AG08395 (cell line): Measurements from ENCODE around the gene PRSS23.
"Not testable (repeated sequence)": the region's sequence is repeated elsewhere in the genome, so short reads cannot be mapped to it uniquely, and the experiment has no call there.

Experiments used
- DNase-seq: peaks from one replicate; pipeline ENCODE4 v3.0.0; 2012; ENCODE audit warnings: mixed read lengths, low spot score

Gene PRSS23

DNA sequence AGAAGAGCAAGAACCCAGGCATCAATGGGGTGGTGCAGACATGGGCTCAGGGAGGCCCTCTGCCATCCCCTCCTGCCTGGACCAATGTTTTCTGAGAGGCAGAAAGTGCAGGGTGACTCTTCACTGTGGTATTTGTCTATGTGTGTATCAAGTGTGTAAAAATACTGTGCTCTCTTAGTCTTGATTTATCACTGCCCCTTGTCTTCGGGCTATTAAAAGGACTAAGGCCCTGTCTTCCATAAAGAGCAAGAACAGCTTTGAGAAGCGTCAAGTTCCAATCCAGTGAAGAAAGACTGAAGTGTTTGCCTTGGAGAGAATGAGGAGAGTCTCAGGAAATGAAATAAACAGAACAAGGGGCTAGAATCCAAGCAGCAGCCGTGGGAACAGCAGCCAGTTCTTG lies 14.4 kb downstream of the PRSS23 start:
- peak; percentile 22 for DNase-seq

DNA sequence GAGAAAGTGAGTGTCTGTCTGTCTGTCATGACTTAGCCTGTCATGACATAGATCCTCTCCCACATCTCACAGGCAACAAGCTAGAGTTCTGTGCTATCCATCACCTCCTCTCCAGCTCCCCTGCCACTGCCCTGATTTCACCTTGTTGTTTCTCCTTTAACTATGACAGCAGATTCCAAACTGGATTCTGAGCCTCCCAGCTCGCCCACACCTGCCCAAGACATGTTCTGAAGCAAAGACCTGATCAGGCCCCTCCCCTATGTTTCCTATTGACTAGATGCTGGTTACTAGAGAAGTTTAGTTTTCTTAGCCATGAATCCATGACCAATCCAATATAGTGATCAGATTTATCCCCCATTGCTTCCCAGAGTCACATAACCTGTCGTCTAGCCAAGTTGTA lies 15.4 kb downstream of the PRSS23 start:
- DNase-seq: no peak

- DNase-seq: peak; percentile 33
Observed at GRCh38 chr11:86816251-86816726, 15.9 kb downstream of the PRSS23 start.

DNA sequence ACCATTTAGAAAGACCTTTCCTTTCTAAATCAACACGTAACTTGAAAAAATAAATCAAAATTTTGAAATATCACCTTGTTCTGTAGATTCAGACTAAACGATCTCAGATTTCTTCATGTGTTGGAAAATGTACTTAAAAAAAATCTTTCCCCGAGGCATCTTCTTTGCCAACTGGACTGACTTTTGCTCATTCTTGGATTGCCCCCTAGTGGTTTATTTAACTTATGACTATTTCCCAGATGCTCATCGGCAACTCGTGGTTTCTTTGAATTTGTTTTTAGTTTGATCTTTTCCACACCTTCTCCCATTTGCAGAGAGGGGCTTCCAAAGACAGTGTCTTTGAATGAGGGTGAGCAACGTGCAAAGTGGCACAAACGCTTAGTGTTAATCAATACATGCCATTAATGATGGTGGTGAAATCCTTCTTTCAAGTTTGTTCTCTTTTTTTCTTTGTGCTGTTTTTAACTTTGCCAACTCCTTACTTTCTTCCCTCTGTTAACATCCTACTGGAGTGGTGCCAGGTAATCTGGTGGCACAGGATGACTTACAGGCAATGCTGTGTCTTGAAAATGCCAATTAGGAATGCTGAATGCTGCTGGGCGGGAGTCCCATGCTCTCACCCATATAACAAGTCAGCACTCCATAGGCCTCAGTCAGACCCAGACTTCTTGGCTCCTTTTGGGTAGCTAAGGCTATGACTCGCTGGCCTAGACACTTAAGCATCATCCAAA lies 18.3 kb downstream of the PRSS23 start:
- DNase-seq: peak; percentile 70

GRCh38 chr11:86824139-86824538 lies 23.8 kb downstream of the PRSS23 start:
- not testable (repeated sequence) for DNase-seq

DNA sequence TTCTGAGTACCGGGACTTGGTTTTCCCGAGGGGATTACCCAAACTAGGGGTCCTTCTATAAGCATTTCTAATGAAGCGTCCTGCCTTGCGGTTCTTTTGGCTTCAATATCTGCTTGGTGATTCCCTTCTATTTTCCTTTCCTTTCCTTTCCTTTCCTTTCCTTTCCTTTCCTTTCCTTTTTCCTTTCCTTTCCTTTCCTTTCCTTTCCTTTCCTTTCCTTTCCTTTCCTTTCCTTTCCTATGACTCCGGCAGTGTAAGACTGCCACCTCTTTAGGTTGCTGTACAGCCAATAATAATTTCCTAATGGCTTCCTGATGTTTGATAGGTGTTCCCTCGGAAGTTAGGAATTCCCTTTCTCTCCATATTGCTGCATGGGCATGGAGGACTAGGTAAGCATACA lies 34.0 kb downstream of the PRSS23 start:
- not testable (repeated sequence) for DNase-seq

DNA sequence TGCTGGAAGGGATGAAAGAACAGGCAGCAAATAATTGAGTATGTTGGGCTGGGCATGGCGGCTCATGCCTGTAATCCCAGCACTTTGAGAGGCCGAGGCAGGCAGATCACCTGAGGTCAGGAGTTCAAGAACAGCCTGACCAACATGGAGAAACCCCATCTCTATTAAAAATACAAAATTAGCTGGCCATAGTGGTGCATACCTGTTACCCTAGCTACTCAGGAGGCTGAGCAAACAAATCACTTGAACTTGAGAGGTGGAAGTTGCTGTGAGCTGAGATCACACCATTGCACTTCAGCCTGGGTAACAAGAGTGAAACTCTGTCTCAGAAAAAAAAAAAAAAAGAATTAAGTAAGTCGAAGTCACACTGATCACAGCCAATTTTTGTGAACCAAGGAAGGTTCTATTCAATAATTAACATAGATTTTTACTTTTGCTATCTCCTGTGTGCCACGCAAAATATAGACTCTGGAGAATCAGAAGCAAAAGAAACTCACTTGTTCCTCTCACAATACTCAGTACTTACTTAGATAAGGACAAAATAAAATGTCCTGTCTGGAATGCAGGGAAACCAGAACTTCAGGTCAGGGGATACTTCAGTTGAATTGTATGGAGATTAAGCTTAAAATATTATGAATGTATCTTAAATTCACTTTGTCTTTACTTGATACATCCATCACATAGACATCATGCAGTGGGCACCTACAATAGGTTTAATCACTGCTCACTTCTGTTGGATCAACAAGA lies 44.6 kb downstream of the PRSS23 start:
- DNase-seq: not testable (repeated sequence)

DNA sequence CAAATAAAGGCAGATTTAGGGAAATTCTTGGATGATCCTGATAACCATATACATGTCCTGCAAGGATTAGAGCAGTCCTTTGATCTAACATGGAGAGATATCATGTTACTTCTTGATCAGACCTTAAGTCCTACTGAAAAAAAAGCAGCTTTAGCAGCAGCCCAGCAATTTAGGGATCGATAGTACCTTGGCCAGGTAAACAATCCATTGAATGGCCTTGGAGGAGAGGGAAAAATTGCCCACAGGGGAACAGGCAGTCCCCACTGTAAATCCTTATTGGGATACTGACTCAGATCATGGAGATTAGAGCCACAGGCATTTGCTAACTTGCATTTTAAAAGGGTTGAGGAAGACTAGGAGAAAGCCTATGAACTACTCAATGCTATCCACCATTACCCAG lies 47.8 kb downstream of the PRSS23 start:
- DNase-seq: no peak

- no peak for DNase-seq
Observed at GRCh38 chr11:86849679-86850078, 49.3 kb downstream of the PRSS23 start.
